Liver (tissue), 9 donors: ENCODE data around the gene SGTB. TPM values are rescaled to one million over a fixed set of nuclear protein-coding genes. Genes with fewer than 3 reads are reported as not detected.

Experiments
- DNase-seq: peaks from one replicate; pipeline ENCODE4 v3.0.0-alpha.2; 2017; ENCODE audit warnings: low spot score
- H3K27ac ChIP-seq, 2 donors: one replicate each; pipeline ENCODE4 v1.7.0; 2013; ENCODE audit warnings: inconsistent platforms in 2 of 2, low read length in 2 of 2, control low read depth in 1 of 2, low read depth in 1 of 2, mild to moderate bottlenecking in 1 of 2
- H3K27me3 ChIP-seq, 4 donors: one replicate each; pipeline versions ENCODE4 v1.6.1 to v1.7.0; 2013; ENCODE audit warnings: low read length in 3 of 4, inconsistent platforms in 1 of 4, mild to moderate bottlenecking in 1 of 4, moderate library complexity in 1 of 4; ENCODE audit not compliant: control insufficient read depth in 4 of 4, insufficient read depth in 4 of 4
- H3K36me3 ChIP-seq, 4 donors: one replicate each; pipeline versions ENCODE4 v1.6.1 to v1.7.0; 2013; ENCODE audit warnings: low read length in 3 of 4, mild to moderate bottlenecking in 3 of 4, low read depth in 1 of 4, moderate library complexity in 1 of 4; ENCODE audit not compliant: control insufficient read depth in 4 of 4, insufficient read depth in 3 of 4
- H3K4me1 ChIP-seq, 4 donors: one replicate each; pipeline versions ENCODE4 v1.6.1 to v1.7.0; 2013; ENCODE audit warnings: low read length in 3 of 4, mild to moderate bottlenecking in 3 of 4, moderate library complexity in 1 of 4; ENCODE audit not compliant: control insufficient read depth in 4 of 4, insufficient read depth in 4 of 4
- H3K4me3 ChIP-seq, 3 donors: one replicate each; pipeline versions ENCODE4 v1.6.1 to v1.7.0; 2013; ENCODE audit warnings: low read length in 3 of 3, control low read depth in 1 of 3, low read depth in 1 of 3, mild to moderate bottlenecking in 1 of 3
- H3K9ac ChIP-seq, 2 donors: one replicate each; pipeline ENCODE4 v1.7.0; 2013; ENCODE audit warnings: low read length in 2 of 2, mild to moderate bottlenecking in 2 of 2, moderate library complexity in 2 of 2, control low read depth in 1 of 2, low read depth in 1 of 2
- H3K9me3 ChIP-seq, 4 donors: one replicate each; pipeline versions ENCODE4 v1.6.1 to v1.7.0; 2013; ENCODE audit warnings: low read length in 3 of 4; ENCODE audit not compliant: control insufficient read depth in 4 of 4
- ATF3 ChIP-seq: IDR thresholded peaks from 2 replicates; pipeline ENCODE4 v1.6.1; 2016; ENCODE audit warnings: antibody characterized with exemption
- CTCF ChIP-seq: fragments of 150-350 bp; IDR thresholded peaks from 2 replicates; pipeline ENCODE4 v1.5.1; 2017; ENCODE audit warnings: improper control_type of control experiment, low read depth, low read length; ENCODE audit not compliant: missing input control
- EGR1 ChIP-seq, 2 donors: IDR thresholded peaks; 2 replicates each; pipeline ENCODE4 v1.6.1; 2016 to 2018; ENCODE audit warnings: antibody characterized with exemption in 2 of 2, low read depth in 2 of 2
- FOXA1 ChIP-seq: IDR thresholded peaks from 2 replicates; pipeline ENCODE4 v1.6.1; 2016; ENCODE audit warnings: antibody characterized with exemption
- FOXA2 ChIP-seq: IDR thresholded peaks from 2 replicates; pipeline ENCODE4 v1.6.1; 2016; ENCODE audit warnings: antibody characterized with exemption
- GABPA ChIP-seq, 2 donors: IDR thresholded peaks in 1 of 2; conservative IDR thresholded peaks in 1 of 2; 2 replicates each; pipeline ENCODE4 v1.6.1; 2016; ENCODE audit warnings: antibody characterized with exemption in 2 of 2, mild to moderate bottlenecking in 1 of 2, moderate library complexity in 1 of 2
- HNF4A ChIP-seq, 2 donors: conservative IDR thresholded peaks; 2 replicates each; pipeline ENCODE4 v1.6.1; 2016; ENCODE audit warnings: antibody characterized with exemption in 2 of 2, mild to moderate bottlenecking in 2 of 2
- HNF4G ChIP-seq: IDR thresholded peaks from 2 replicates; pipeline ENCODE4 v1.6.1; 2016; ENCODE audit warnings: antibody characterized with exemption
- JUND ChIP-seq, 2 donors: IDR thresholded peaks; 2 replicates each; pipeline ENCODE4 v1.6.1; 2016; ENCODE audit warnings: antibody characterized with exemption in 2 of 2
- MAX ChIP-seq: IDR thresholded peaks from 2 replicates; pipeline ENCODE4 v1.6.1; 2016; ENCODE audit warnings: antibody characterized with exemption
- NR2F2 ChIP-seq: IDR thresholded peaks from 2 replicates; pipeline ENCODE4 v1.6.1; 2016; ENCODE audit warnings: antibody characterized with exemption
- RAD21 ChIP-seq, 2 donors: IDR thresholded peaks; 2 replicates each; pipeline ENCODE4 v1.6.1; 2016; ENCODE audit warnings: antibody characterized with exemption in 2 of 2, mild to moderate bottlenecking in 2 of 2
- REST ChIP-seq: IDR thresholded peaks from 2 replicates; pipeline ENCODE4 v1.6.1; 2016; ENCODE audit warnings: antibody characterized with exemption, mild to moderate bottlenecking
- RXRA ChIP-seq, 2 donors: IDR thresholded peaks; 2 replicates each; pipeline ENCODE4 v1.6.1; 2017 to 2018; ENCODE audit warnings: antibody characterized with exemption in 2 of 2, mild to moderate bottlenecking in 1 of 2
- SP1 ChIP-seq: IDR thresholded peaks from 2 replicates; pipeline ENCODE4 v1.6.1; 2018; ENCODE audit warnings: antibody characterized with exemption, mild to moderate bottlenecking
- TAF1 ChIP-seq: conservative IDR thresholded peaks from 2 replicates; pipeline ENCODE4 v1.6.1; 2016; ENCODE audit warnings: antibody characterized with exemption, mild to moderate bottlenecking
- YY1 ChIP-seq: IDR thresholded peaks from 2 replicates; pipeline ENCODE4 v1.6.1; 2016; ENCODE audit warnings: antibody characterized with exemption, mild to moderate bottlenecking
- ZBTB33 ChIP-seq: IDR thresholded peaks from 2 replicates; pipeline ENCODE4 v1.6.1; 2016; ENCODE audit warnings: antibody characterized with exemption
- WGBS: extraction: QIAGEN DNeasy Blood & Tissue Kit; methylation state at CpG from one replicate; pipeline ENCODE4 v1.1.7; 2013; 5-methylcytosine and 5-hydroxymethylcytosine counted together
- polyA plus RNA-seq, 2 donors: library from polyadenylated mRNA; stranded (reverse) in 1 of 2; unstranded in 1 of 2; fragments of 200-250 nt in 1 of 2; fragments of >200 nt in 1 of 2; fragmentation: Nextera tagmentation in 1 of 2; extraction: Ambion mirVana in 1 of 2; gene quantifications; one replicate each; pipeline versions ENCODE4 v1.2.1 to v1.2.3, GENCODE V29; 2013 to 2015
- total RNA-seq, 2 donors: library from RNA; depleted of rRNA; stranded (reverse); fragments of >200 nt; gene quantifications; one replicate each; pipeline ENCODE4 v1.2.3, GENCODE V29; 2014
- donor health status: healthy.
- donor health status: healthy.
- donor health status: healthy.
- donor health status: healthy.
- donor health status: healthy.

The SGTB gene
- total and polyA plus RNA-seq, 4 donors, result 0.79 to 3.2 (median 1.9) TPM

- TF ChIP-seq REST (no peak), TAF1 (no peak), HNF4G (no peak), SP1 (no peak), RAD21 (IDR thresholded peaks at IDR 0.05) (no peak), HNF4A (conservative IDR thresholded peaks at IDR 0.05) (no peak), FOXA2 (no peak), RXRA (IDR thresholded peaks at IDR 0.05) (no peak)
Observed at GRCh38 chr5:65728218-65728617, 6.3 kb upstream of the SGTB start (continued).

GRCh38 chr5:65727491-65728156 is 5.7 kb upstream of the SGTB start:
- Histone ChIP-seq H3K4me1 (peaks cover 2 to 16% (median 15%) of the 10 kb centered on the region in 4 donors), H3K4me3 (no peak overlapping the region), H3K9me3 (no peaks in the 10 kb centered on the region), H3K27ac (no peak overlapping the region), H3K9ac (no peak overlapping the region), H3K36me3 (no peaks in the 10 kb centered on the region), H3K27me3 (no peaks in the 10 kb centered on the region)
- no peak for TF ChIP-seq ZBTB33
- no peak for TF ChIP-seq GABPA (IDR thresholded peaks at IDR 0.05 in 1 of 2, conservative IDR thresholded peaks at IDR 0.05 in 1 of 2)
- TF ChIP-seq CTCF, result no peak
- no peak for TF ChIP-seq TAF1
- TF ChIP-seq RXRA (IDR thresholded peaks at IDR 0.05), result no peak
- no peak for TF ChIP-seq HNF4A (conservative IDR thresholded peaks at IDR 0.05)
- TF ChIP-seq YY1, result no peak
- TF ChIP-seq REST, result no peak
- no peak for TF ChIP-seq EGR1 (IDR thresholded peaks at IDR 0.05; ENCODE audit: low read depth in 2 of 2)
- TF ChIP-seq JUND (IDR thresholded peaks at IDR 0.05), result no peak
- TF ChIP-seq SP1, result no peak
- TF ChIP-seq MAX, result no peak
- TF ChIP-seq ATF3, result no peak
- TF ChIP-seq NR2F2, result no peak
- no peak for TF ChIP-seq FOXA1
- no peak for TF ChIP-seq HNF4G
- no peak for TF ChIP-seq FOXA2
- no peak for TF ChIP-seq RAD21 (IDR thresholded peaks at IDR 0.05)
- DNase-seq, result no peak
- WGBS, result 91% methylated on average over 7 of the region's 7 CpGs
